ENCODE data around the gene COL23A1.
A peak's percentile ranks its signal among the peaks of the same experiment; 100 is the strongest.

COL23A1 gene

GRCh38 chr5:178453224-178453623 is 137.0 kb downstream of the COL23A1 start:
- Mint-ChIP-seq H3K4me1 (ENCODE audit: low read depth) (no peaks in the 10 kb centered on the region), H3K36me3 (no peaks in the 10 kb centered on the region), H3K4me3 (no peak overlapping the region), H3K9me3 (ENCODE audit: low read depth) (no peaks in the 10 kb centered on the region), H3K27ac (no peak overlapping the region), H3K27me3 (no peaks in the 10 kb centered on the region)

- Mint-ChIP-seq H3K27me3 (peaks cover 4% of the 10 kb centered on the region), H3K4me1 (ENCODE audit: low read depth) (no peaks in the 10 kb centered on the region), H3K9me3 (ENCODE audit: low read depth) (no peaks in the 10 kb centered on the region), H3K27ac (no peak overlapping the region), H3K36me3 (no peaks in the 10 kb centered on the region), H3K4me3 (no peak overlapping the region)
Measured at GRCh38 chr5:178450121-178451028, 139.8 kb downstream of the COL23A1 start.

- H3K36me3 Mint-ChIP-seq, result no peaks in the 10 kb centered on the region
- H3K4me3 Mint-ChIP-seq, result no peak overlapping the region
- H3K9me3 Mint-ChIP-seq (ENCODE audit: low read depth), result no peaks in the 10 kb centered on the region
- H3K27ac Mint-ChIP-seq, result no peak overlapping the region
- no peaks in the 10 kb centered on the region for H3K4me1 Mint-ChIP-seq (ENCODE audit: low read depth)
- peaks cover 6% of the 10 kb centered on the region for H3K27me3 Mint-ChIP-seq
Measured at GRCh38 chr5:178449163-178450070, 140.8 kb downstream of the COL23A1 start.

GRCh38 chr5:178445534-178445933 is 144.7 kb downstream of the COL23A1 start:
- Mint-ChIP-seq H3K27ac (no peak overlapping the region), H3K4me3 (no peak overlapping the region), H3K27me3 (peaks cover 8% of the 10 kb centered on the region), H3K36me3 (no peaks in the 10 kb centered on the region), H3K9me3 (ENCODE audit: low read depth) (no peaks in the 10 kb centered on the region), H3K4me1 (ENCODE audit: low read depth) (peaks cover 6% of the 10 kb centered on the region)

GRCh38 chr5:178442405-178443257 is 147.6 kb downstream of the COL23A1 start:
- H3K4me1 Mint-ChIP-seq (ENCODE audit: low read depth), result peaks cover 6% of the 10 kb centered on the region
- peaks cover 13% of the 10 kb centered on the region for H3K27me3 Mint-ChIP-seq
- no peaks in the 10 kb centered on the region for H3K9me3 Mint-ChIP-seq (ENCODE audit: low read depth)
- no peak overlapping the region for H3K4me3 Mint-ChIP-seq
- H3K36me3 Mint-ChIP-seq, result no peaks in the 10 kb centered on the region
- peak overlapping the region; percentile 6 for H3K27ac Mint-ChIP-seq

GRCh38 chr5:178441486-178442270 is 148.5 kb downstream of the COL23A1 start:
- no peaks in the 10 kb centered on the region for H3K36me3 Mint-ChIP-seq
- peaks cover 10% of the 10 kb centered on the region for H3K27me3 Mint-ChIP-seq
- H3K27ac Mint-ChIP-seq, result no peak overlapping the region
- H3K4me3 Mint-ChIP-seq, result no peak overlapping the region
- H3K9me3 Mint-ChIP-seq (ENCODE audit: low read depth), result no peaks in the 10 kb centered on the region
- peaks cover 6% of the 10 kb centered on the region for H3K4me1 Mint-ChIP-seq (ENCODE audit: low read depth)

GRCh38 chr5:178440181-178440580 is 150.0 kb downstream of the COL23A1 start:
- Mint-ChIP-seq H3K27ac (no peak overlapping the region), H3K27me3 (peaks cover 9% of the 10 kb centered on the region), H3K9me3 (ENCODE audit: low read depth) (no peaks in the 10 kb centered on the region), H3K4me1 (ENCODE audit: low read depth) (peaks cover 6% of the 10 kb centered on the region), H3K36me3 (no peaks in the 10 kb centered on the region), H3K4me3 (no peak overlapping the region)

GRCh38 chr5:178439493-178440180 is 150.6 kb downstream of the COL23A1 start:
- no peaks in the 10 kb centered on the region for H3K36me3 Mint-ChIP-seq
- H3K27me3 Mint-ChIP-seq, result peaks cover 9% of the 10 kb centered on the region
- peaks cover 6% of the 10 kb centered on the region for H3K4me1 Mint-ChIP-seq (ENCODE audit: low read depth)
- H3K27ac Mint-ChIP-seq, result no peak overlapping the region
- no peaks in the 10 kb centered on the region for H3K9me3 Mint-ChIP-seq (ENCODE audit: low read depth)
- no peak overlapping the region for H3K4me3 Mint-ChIP-seq

GRCh38 chr5:178438796-178439195 is 151.4 kb downstream of the COL23A1 start:
- Mint-ChIP-seq H3K27ac (no peak overlapping the region), H3K27me3 (peaks cover 7% of the 10 kb centered on the region), H3K36me3 (no peaks in the 10 kb centered on the region), H3K4me1 (ENCODE audit: low read depth) (peaks cover 6% of the 10 kb centered on the region), H3K4me3 (no peak overlapping the region), H3K9me3 (ENCODE audit: low read depth) (no peaks in the 10 kb centered on the region)

- no peak overlapping the region for H3K27ac Mint-ChIP-seq
- H3K4me1 Mint-ChIP-seq (ENCODE audit: low read depth), result no peaks in the 10 kb centered on the region
- H3K36me3 Mint-ChIP-seq, result no peaks in the 10 kb centered on the region
- peaks cover 7% of the 10 kb centered on the region for H3K27me3 Mint-ChIP-seq
- no peaks in the 10 kb centered on the region for H3K9me3 Mint-ChIP-seq (ENCODE audit: low read depth)
- no peak overlapping the region for H3K4me3 Mint-ChIP-seq
Measured at GRCh38 chr5:178437386-178438075, 152.7 kb downstream of the COL23A1 start.

GRCh38 chr5:178436326-178436940 is 153.8 kb downstream of the COL23A1 start:
- Mint-ChIP-seq H3K9me3 (ENCODE audit: low read depth) (no peaks in the 10 kb centered on the region), H3K4me3 (no peak overlapping the region), H3K36me3 (no peaks in the 10 kb centered on the region), H3K4me1 (ENCODE audit: low read depth) (no peaks in the 10 kb centered on the region), H3K27me3 (peaks cover 7% of the 10 kb centered on the region), H3K27ac (no peak overlapping the region)

GRCh38 chr5:178435321-178436238 is 154.6 kb downstream of the COL23A1 start:
- no peaks in the 10 kb centered on the region for H3K9me3 Mint-ChIP-seq (ENCODE audit: low read depth)
- no peaks in the 10 kb centered on the region for H3K4me1 Mint-ChIP-seq (ENCODE audit: low read depth)
- no peak overlapping the region for H3K4me3 Mint-ChIP-seq
- peaks cover 7% of the 10 kb centered on the region for H3K27me3 Mint-ChIP-seq
- no peaks in the 10 kb centered on the region for H3K36me3 Mint-ChIP-seq
- no peak overlapping the region for H3K27ac Mint-ChIP-seq

Measured in activated naive CD8-positive, alpha-beta T cell (primary cell).